Stimulated activated naive CD8-positive, alpha-beta T cell treated with anti-CD3 and anti-CD28 coated beads, Interleukin-15, amount 100 ng/mL, for 72 hours (primary cell): ENCODE results near the gene CREBBP.
A peak's percentile ranks its signal among the peaks of the same experiment; 100 is the strongest.

Source experiments
- ATAC-seq: fragments of 150-1000 bp; cut with Tn5 transposase; 2 replicates; pipeline ENCODE4 v1.10.0; 2021; ENCODE audit warnings: mild to moderate bottlenecking, moderate library complexity
- DNase-seq, 2 donors: peaks; one replicate each; pipeline ENCODE4 v3.0.0; 2021 to 2022
- H3K27ac Mint-ChIP-seq, 2 donors: one replicate each; pipeline ENCODE4 v1.8.0; 2022; ENCODE audit warnings: mild to moderate bottlenecking in 2 of 2, mixed read lengths in 2 of 2, moderate library complexity in 2 of 2
- H3K27me3 Mint-ChIP-seq: one replicate; pipeline ENCODE4 v1.8.0; 2022; ENCODE audit warnings: mixed read lengths
- H3K4me1 Mint-ChIP-seq: one replicate; pipeline ENCODE4 v1.8.0; 2022; ENCODE audit warnings: mild to moderate bottlenecking, mixed read lengths
- H3K4me3 Mint-ChIP-seq, 2 donors: one replicate each; pipeline ENCODE4 v1.8.0; 2022; ENCODE audit warnings: mild to moderate bottlenecking in 2 of 2, mixed read lengths in 2 of 2, moderate library complexity in 1 of 2
- H3K9me3 Mint-ChIP-seq, 2 donors: one replicate each; pipeline ENCODE4 v1.8.0; 2022; ENCODE audit warnings: mixed read lengths in 2 of 2

The CREBBP gene

GRCh38 chr16:3696425-3697218 lies 183.9 kb downstream of the CREBBP start:
- Mint-ChIP-seq H3K27ac (peak overlapping the region in 1 of 2 donors; percentile 19), H3K4me3 (no peak overlapping the region), H3K4me1 (peaks cover 36% of the 10 kb centered on the region), H3K9me3 (no peaks in the 10 kb centered on the region), H3K27me3 (no peaks in the 10 kb centered on the region)
- no peak for DNase-seq
- ATAC-seq, result no peak

- Mint-ChIP-seq H3K4me3 (no peak overlapping the region), H3K27ac (peak overlapping the region in 1 of 2 donors; percentile 21), H3K27me3 (no peaks in the 10 kb centered on the region), H3K4me1 (peaks cover 36% of the 10 kb centered on the region), H3K9me3 (no peaks in the 10 kb centered on the region)
- no peak for DNase-seq
- ATAC-seq, result no peak
These were observed 184.7 kb downstream of the CREBBP start for GRCh38 chr16:3695610-3696369.

GRCh38 chr16:3694051-3694450 lies 186.5 kb downstream of the CREBBP start:
- Mint-ChIP-seq H3K27me3 (no peaks in the 10 kb centered on the region), H3K4me3 (no peak overlapping the region), H3K9me3 (no peaks in the 10 kb centered on the region), H3K4me1 (peaks cover 26% of the 10 kb centered on the region), H3K27ac (peak overlapping the region in 1 of 2 donors; percentile 72)
- no peak for ATAC-seq
- DNase-seq, result no peak

DNA sequence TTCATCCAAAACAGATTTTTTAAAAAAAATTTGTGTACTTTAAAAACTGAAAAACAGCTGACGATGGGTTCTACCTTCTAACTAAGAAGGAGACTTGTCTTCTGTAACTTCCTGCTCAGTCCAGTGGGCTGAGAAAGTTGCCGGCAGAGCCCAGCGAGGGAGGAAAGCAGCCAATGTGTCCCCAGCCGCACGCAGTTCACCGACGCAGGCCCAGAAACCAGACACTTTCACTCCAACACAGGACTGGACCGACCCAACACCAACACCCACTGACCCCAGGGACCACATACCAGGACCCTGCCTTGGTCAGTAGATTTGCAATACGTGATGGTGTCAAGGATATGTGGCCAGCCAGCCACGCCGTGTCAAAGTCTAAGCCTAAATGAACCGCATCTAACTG lies 188.8 kb downstream of the CREBBP start:
- ATAC-seq, result no peak
- Mint-ChIP-seq H3K27me3 (no peaks in the 10 kb centered on the region), H3K9me3 (no peaks in the 10 kb centered on the region), H3K4me1 (peaks cover 24% of the 10 kb centered on the region), H3K27ac (no peak overlapping the region), H3K4me3 (no peak overlapping the region)
- DNase-seq, result no peak

DNA sequence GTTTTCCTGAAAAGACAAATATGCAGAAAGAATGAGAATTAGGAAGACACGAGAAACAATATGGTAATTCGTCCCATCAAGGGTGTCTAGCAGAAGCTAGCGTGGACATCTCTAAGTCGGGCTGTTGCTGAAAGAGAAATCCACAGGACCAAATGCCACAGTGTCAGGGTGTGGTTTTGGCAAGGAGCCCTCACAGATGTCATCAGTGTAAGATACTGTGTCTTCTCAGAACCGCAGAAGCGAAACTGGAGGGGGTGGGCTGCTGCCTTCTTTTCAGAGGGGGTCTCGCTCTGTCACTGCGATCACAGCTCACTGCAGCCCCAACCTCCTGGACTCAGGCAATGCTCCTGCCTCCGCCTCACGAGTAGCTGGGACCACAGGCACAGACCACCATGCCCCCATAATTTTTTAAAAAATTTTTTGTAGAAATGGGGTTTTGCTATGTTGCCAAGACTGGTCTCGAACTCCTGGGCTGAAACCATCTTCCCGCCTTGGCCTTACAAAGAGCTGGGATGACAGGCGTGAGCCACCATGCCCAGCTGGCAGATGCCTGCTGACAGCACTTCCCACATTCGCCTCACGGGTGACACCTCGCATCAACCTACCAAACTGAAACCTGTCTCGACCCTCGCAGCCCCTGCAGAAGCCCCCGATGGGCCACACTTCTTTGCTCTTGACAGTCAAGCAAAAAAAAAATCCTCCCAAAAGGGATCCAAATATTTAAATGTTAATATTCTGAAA lies 189.4 kb downstream of the CREBBP start:
- ATAC-seq, result peak; percentile 40
- Mint-ChIP-seq H3K9me3 (no peaks in the 10 kb centered on the region), H3K27ac (peak overlapping the region in 1 of 2 donors; percentile 38), H3K4me1 (peaks cover 22% of the 10 kb centered on the region), H3K4me3 (peak overlapping the region in 1 of 2 donors; percentile 73), H3K27me3 (no peaks in the 10 kb centered on the region)
- no peak for DNase-seq

DNA sequence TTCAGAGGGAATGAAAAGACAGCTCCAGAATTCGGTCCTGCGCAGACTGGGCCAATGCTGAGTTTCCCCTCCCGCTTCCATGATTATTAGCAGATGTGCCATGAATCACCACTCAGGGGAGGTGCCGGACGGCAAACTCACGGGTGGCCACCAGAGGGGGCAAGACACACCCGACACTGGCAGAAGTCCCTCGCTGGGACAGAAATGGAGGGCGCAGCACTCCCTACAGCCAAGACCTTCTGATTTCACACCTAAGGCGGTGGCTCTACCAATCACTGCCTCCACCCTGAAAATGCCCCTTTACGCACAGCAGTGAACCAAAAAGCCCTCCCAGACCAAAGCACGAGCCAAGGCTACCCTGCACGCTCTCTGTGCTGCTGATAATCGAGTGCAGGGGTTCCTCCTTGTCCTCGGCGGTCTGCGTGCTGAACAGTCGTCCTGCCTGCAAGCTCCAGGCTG lies 190.0 kb downstream of the CREBBP start:
- Mint-ChIP-seq H3K27me3 (no peaks in the 10 kb centered on the region), H3K27ac (peak overlapping the region in 1 of 2 donors; percentile 38), H3K4me3 (peak overlapping the region in 1 of 2 donors; percentile 73), H3K9me3 (no peaks in the 10 kb centered on the region), H3K4me1 (peaks cover 19% of the 10 kb centered on the region)
- peak; percentile 79 to 84 for DNase-seq
- peak; percentile 99 for ATAC-seq

GRCh38 chr16:3689731-3690130 lies 190.8 kb downstream of the CREBBP start:
- DNase-seq (no peak), ATAC-seq (no peak)
- Mint-ChIP-seq H3K4me1 (peaks cover 19% of the 10 kb centered on the region), H3K27me3 (no peaks in the 10 kb centered on the region), H3K4me3 (no peak overlapping the region), H3K9me3 (no peaks in the 10 kb centered on the region), H3K27ac (no peak overlapping the region)

GRCh38 chr16:3687792-3688191 lies 192.7 kb downstream of the CREBBP start:
- Mint-ChIP-seq H3K27ac (no peak overlapping the region), H3K27me3 (no peaks in the 10 kb centered on the region), H3K9me3 (no peaks in the 10 kb centered on the region), H3K4me3 (no peak overlapping the region), H3K4me1 (peaks cover 19% of the 10 kb centered on the region)
- ATAC-seq (no peak), DNase-seq (no peak)

GRCh38 chr16:3687021-3687420 lies 193.5 kb downstream of the CREBBP start:
- H3K27me3 Mint-ChIP-seq, result no peaks in the 10 kb centered on the region
- no peak overlapping the region for H3K4me3 Mint-ChIP-seq
- no peaks in the 10 kb centered on the region for H3K9me3 Mint-ChIP-seq
- DNase-seq, result no peak
- H3K27ac Mint-ChIP-seq, result no peak overlapping the region
- ATAC-seq, result no peak
- peaks cover 19% of the 10 kb centered on the region for H3K4me1 Mint-ChIP-seq

GRCh38 chr16:3681206-3681605 lies 199.3 kb downstream of the CREBBP start:
- DNase-seq, result no peak
- Mint-ChIP-seq H3K9me3 (no peaks in the 10 kb centered on the region), H3K27ac (no peak overlapping the region), H3K4me3 (no peak overlapping the region), H3K27me3 (no peaks in the 10 kb centered on the region), H3K4me1 (no peaks in the 10 kb centered on the region)
- no peak for ATAC-seq

DNA sequence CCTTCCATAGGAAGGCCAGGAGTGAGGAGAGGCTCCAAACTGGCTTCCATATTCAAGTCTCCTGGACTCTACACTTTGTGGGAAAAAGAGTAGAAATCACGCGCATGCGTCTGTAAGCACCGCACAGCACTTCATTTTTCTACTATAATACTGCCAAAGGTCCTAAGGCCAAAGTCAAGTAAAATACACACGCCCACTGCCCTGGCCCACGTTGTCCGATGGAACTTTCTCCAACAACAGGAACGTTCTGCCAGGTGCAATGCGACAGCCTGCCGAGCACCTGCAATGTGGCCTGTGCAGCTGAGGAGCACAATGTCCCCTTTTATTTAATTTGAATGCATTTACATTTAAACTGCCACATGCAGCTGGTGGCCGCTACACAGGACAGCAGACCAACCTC lies 202.5 kb downstream of the CREBBP start:
- Mint-ChIP-seq H3K27ac (no peak overlapping the region), H3K9me3 (no peaks in the 10 kb centered on the region), H3K27me3 (no peaks in the 10 kb centered on the region), H3K4me3 (no peak overlapping the region), H3K4me1 (no peaks in the 10 kb centered on the region)
- ATAC-seq (no peak), DNase-seq (no peak)

- no peak for DNase-seq
These were observed 204.8 kb downstream of the CREBBP start for GRCh38 chr16:3675601-3676130.

More at GRCh38 chr16:3675601-3676130, 204.8 kb downstream of the CREBBP start:
- no peaks in the 10 kb centered on the region for H3K9me3 Mint-ChIP-seq
- peaks cover 5% of the 10 kb centered on the region for H3K4me1 Mint-ChIP-seq
- no peak overlapping the region for H3K4me3 Mint-ChIP-seq
- no peak overlapping the region for H3K27ac Mint-ChIP-seq
- H3K27me3 Mint-ChIP-seq, result no peaks in the 10 kb centered on the region
- no peak for ATAC-seq
